ENCODE results near the gene LPIN1.
"Not testable (repeated sequence)": the region's sequence is repeated elsewhere in the genome, so short reads cannot be mapped to it uniquely, and the experiment has no call there.

Gene LPIN1

DNA sequence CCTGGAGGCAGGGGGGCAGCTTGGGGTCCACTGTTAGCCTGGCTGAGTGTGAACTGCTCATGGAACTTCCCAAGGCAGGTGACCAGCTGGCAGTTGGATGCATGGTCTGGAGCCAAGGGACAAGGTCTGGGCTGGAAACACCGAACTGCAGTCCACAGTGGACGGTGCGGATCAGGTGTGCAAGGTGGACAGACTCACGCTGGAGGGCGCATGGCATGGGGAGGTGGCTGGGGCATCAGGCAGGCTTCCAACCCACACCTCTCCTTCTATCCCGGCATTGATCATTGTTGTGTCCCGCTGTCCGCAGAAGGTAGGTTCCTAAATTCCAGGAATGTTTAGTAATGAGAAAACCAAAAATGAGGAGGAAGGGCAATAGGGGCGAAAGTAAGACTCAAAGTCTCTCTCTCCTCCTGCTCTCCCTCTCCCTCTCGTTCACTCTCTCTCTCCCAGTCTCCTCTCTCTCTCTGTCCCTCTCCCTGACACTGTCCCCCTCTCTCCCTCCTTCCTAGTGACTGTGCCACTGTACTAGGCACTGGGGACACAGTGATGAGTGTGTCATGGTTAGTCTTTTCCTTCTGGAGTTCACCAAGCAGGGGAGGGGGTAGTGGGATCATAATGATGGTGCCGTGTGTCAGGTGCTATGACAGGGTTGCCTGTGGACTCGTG lies 30.3 kb upstream of the LPIN1 start:
- no peak for DNase-seq

DNA sequence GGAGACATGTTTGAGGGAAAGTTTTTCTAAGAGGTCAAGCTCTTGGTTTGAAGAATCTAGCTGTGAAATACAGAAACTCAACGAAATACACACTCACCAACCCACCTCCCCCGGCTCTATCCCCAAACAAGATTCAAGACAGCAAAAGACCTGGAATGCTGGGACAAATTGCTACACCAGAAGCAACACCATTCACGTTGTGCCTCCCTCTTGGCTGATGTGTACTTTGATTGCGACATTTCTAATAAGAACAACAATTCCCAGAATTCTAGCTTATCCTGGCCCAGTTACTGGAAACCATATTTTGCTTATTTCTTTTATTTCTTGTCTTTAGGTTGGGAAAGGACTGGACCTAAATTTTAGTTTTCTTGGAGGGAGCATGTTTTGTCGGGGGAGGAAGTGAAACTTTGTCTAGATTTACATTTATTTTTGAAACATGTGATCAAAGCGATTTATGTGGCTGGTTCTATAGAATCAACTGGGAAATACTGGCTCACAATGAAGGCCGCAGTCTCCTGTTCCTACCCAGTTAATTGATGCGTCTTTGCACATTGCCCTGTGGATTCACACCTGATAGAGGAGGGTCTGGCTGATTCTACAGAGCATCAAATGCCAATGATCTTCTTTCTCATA lies 29.6 kb upstream of the LPIN1 start:
- no peak for DNase-seq

DNA sequence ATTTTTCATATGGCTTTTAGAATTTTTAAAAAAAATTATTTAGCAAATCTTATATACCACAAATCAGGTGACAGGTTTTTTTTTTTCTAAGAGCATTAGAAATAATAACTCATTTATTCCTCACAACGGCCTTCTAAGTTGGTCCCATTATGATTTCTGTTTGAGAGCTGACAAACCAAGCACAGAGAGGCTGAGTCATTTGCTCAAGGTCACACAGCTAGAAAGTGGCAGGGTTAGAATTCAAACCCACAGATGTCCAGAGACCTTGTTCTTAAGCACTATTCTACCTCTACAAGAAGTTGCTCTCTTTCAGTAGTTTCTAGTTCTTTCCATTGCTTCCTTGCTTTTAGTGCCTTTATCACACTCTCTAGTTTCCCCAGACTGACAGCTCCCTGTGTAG lies 28.8 kb upstream of the LPIN1 start:
- no peak for DNase-seq

DNA sequence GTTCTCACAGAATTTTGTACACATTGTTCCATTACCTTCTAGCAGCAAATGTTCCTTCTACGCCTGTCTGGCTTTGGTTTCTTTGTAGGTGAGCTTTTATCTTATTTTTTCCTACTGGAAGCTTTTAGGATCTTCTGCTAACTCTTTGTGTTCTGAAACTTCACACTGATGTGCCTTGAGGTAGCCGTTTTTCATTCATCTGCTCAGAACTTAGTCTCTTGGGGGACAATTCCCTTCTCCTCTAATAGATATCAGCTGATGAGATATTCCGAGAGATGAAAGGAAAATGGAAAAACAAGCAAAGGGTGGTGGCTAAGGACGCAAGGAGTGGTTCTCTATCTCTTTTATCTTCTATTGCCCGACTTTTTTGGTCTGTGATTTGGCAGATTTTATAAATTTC lies 27.8 kb upstream of the LPIN1 start:
- DNase-seq, result no peak

DNA sequence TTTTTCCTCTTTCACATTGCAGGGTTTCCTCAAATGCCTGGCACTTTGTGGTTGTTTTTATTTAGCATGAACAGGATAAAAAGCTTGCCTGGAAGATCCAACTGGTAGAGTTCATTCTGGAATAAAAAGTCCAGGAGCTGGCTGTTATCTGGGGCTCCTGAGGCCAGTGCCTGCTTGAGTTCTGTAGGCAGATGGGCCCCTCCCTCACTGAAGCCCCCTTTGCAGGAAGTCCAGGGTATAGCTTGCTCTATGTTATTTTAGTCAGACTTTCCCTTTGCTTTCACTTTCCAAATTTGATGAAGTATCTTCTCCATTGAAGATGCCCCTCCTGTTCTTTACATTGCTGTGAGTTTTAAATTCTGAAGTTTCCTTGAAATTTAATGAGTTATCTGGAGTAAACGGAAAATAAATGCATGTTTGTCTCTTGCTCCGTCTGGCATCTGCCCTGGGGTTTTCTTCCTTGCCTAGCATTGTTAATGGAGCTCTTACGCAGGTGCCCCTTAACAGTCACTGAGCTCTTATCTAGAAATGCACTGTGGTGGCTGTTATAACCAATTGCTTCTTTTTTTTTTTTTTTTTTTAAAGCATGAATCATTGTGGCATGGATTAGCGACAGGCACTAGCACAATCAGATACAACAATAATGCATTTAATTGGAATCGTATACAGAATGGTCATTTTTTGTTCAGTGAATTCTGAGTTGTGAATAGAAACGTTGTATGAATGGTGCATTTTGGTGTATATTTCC lies 27.0 kb upstream of the LPIN1 start:
- DNase-seq, result no peak

DNA sequence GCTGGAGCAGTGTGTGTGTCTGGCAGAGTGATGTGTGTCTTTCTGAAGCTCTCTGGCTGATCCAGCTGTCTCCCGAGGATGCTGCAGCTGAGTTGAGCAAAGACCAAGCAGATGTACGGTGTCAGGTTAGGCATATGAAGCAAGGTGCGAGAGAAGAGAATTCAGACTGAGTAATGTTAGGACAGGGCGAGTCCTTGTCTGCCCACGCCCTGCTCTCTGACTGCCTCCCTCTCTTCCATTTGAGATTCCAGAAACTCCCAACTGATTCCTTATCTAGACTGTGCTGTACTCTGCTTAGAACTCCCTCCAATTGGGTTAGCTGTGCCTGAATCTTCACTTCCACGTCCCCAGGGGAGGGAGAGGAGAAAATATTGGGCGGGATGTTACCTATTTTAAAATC lies 25.7 kb upstream of the LPIN1 start:
- no peak for DNase-seq

DNA sequence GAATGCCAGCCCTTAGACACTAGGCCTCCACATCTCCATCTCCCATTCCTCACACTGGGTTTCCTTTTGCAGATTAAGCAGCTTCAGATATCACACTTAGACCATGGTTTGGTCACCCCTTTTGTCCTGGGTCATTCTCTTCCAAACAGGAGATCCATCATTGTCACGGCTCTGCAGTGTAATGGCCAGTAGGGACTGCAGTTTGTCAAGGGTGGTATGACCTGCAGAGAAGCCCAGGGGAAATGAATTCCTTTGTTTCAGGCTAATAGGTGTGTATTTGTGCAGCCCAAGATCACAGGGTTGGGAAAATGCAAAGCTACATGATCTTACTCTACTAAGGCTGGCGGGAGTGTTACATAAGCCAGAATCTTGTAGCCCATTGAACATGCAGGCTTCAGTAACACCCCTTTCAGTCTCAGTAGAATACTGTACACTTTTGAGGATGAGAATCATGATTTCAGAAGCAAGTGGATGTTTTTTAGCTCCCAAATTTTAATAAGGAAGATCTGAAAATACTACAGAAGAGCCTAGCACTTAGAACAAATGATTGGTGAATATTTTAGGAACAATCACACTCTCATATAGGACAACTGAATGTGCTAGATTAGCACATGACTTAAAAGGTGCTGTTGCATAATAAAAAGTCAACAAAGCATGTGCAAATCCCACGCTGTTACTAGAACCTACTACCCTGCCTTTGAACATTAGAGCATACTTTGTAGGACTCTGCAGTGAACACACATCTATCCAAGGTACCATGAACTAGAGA lies 24.0 kb upstream of the LPIN1 start:
- no peak for DNase-seq

DNA sequence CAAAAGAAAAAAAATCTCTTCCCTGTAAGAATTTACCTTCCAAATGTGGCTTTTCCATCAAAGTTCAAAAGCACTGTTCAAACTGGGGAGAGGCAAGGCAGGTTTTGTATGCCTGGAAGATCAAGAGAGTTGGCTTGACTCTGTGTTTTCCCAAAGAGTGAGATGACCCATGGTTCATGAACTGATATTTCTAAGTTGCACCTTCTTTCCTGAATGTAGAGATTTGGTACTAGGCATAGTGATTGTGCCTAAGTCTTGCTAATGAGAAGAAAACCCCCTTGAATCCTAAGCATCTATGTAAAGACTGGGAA lies 23.4 kb upstream of the LPIN1 start:
- DNase-seq, result no peak

DNA sequence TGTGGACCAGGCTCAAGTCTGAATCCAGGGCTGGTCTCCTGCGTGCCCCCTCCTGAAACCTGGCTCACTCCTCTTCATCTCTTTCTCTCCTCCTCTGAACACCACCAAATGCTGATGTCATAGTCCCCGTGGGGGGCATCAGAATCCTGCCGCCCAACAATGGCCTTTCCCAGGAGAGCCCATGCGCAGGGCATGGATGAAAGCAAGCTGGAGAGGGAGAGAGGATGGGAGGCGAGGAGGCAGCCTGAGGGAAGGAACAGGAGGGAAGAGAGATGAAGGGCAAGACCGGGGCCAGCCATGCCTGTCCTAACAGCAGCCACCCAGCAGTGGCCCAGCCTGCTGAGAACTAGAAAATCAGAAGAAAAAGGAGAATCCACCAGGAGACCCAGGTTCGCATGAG lies 22.3 kb upstream of the LPIN1 start:
- DNase-seq, result no peak

DNA sequence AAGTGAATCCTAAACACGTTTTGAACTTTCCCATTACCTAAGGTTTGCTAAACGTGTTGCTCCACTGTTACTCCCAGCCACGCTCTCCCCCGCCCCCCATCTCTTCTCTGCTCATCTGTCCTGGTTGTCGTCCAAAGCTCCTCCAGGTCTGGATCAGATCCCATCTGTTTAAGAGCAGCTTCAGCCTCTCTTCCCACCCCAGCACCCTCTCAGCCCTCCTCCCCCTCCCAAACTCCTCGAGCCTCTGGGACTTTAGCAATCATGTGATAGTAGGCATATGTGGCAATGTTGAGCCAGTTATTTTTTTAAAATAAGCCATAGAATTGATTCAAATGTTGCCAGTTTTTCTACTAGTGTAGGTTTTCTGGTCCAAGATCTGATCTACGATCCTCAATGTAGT lies 20.0 kb upstream of the LPIN1 start:
- no peak for DNase-seq

DNA sequence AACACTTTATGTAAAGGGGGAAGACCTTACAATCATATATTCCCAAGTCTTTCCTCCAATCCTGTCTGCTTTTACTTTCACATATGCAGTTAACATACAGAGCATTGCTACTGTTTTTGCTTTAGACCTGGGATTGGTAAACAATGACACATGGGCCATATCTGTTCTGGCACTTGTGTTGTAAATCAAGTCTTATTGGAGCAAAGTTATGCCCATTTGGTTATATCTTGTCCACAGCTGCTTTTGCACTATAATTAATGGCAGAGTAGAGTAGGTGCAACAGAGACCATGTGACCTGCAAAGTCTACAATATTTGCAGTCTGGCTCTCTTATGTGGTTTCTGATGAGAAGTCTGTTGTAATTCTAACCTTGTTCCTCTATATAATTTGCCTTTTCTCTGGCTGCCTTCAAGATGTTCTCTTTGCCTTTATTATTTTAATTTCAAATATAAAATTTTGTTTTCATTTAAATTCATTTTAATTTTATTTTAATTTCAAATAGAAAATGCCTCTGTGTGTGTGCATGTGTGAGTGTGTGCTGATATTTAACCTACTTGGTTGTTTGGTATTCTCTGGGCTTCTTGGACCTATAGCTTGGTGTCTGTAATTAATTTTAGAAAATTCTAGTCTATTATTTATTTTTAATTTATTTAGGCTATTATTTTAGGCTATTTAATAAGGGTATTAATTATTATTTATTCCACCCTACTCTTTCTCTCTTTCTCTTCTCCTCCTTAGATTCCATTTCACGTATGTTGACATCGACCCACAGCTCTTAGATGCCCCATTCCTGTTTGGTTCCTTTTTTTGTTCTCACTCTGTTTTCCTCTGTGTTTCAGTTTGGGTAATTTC lies 16.8 kb upstream of the LPIN1 start:
- no peak for DNase-seq

DNA sequence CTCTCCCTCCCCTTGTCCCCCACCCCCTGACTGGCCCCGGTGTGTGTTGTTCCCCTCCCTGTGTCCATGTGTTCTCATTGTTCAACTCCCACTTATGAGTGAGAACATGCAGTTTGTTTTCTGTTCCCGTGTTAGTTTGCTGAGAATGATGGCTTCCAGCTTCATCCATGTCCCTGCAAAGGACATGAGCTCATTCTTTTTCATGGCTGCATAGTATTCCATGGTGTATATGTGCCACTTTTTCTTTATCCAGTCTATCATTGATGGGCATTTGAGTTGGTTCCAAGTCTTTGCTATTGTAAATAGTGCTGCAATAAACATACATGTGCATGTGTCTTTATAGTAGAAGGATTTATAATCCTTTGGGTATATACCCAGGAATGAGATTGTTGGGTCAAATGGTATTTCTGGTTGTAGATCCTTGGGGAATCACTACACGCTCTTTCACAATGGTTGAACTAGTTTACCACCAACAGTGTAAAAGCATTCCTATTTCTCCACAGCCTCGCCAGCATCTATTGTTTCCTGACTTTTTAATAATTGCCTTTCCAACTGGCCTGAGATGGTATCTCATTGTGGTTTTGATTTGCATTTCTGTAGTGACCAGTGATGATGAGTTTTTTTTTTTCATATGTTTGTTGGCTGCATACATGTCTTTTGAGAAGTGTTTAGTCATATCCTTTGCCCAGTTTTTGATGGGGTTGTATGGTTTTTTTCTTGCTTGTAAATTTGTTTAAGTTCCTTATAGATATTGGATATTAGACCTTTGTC lies 15.0 kb upstream of the LPIN1 start:
- DNase-seq, result not testable (repeated sequence)

DNA sequence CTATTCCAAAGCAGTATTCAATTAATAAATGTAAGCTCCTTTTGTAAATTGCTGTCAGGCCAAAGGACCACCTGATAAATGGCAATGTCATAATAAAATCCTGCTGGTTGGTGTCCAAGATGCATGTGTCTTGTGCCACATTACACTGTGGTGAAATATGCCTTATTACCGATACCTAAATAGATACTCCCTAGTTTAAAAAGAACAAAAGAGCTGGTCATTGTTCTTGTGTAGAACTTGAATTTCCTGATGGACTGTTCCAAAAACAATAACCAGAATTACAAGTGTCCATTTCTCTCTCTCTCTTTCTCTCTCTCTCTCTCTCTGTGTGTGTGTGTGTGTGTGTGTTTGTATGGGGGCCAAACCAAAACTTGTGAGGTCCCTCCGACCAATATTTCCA lies 13.8 kb upstream of the LPIN1 start:
- no peak for DNase-seq

DNA sequence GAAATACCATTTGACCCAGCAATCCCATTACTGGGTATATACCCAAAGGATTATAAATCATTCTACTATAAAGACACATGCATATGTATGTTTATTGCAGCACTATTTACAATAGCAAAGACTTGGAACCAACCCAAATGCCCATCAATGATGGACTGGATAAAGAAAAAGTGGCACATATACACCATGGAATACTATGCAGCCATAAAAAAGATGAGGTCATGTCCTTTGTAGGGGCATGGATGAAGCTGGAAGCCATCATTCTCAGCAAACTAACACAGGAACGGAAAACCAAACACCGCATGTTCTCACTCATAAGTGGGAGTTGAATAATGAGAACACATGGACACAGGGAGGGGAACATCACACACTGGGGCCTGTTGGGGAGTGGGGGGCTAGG lies 8.6 kb upstream of the LPIN1 start:
- DNase-seq, result not testable (repeated sequence)

DNA sequence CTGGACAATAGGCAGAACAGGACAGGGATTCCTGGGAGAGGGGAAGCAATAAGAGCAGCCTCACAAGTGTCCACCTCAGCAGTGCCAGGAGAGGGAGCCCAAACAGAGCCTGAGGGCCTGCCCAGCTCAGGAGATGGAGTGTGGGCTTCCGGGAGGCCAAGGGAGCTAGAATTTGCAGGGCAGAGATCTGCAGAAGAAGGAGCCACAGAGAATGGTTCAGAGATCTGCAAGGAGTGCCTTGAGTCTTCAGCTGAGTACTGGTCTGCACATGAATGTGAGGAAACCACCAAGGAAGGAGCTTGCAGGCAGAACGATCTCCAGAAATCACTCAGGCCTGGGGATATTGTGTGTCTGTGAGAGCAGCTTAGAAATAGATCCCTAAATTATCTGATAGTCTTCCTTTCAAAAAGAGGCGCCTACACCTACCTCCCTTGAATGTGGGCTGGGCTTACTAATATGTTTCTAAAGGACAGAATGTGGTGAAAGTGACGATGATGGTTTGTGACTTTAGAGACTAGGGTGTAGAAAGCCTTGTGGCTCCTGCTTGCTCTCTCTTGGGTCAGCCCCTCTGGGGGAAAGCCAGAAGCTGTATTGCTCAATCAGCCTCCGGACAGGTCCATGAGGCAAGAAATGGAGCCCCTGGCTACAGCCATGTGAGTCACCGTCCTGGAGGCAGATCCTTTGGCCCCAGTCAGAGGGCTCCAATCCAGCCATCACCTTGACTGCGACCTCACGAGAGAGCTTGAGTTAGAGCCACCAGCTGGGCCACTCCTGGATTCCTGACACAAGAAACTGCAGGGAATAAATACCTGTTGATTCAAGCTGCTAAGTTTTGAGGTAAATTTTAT lies 7.6 kb upstream of the LPIN1 start:
- DNase-seq, result peak; percentile 42 to 53

DNA sequence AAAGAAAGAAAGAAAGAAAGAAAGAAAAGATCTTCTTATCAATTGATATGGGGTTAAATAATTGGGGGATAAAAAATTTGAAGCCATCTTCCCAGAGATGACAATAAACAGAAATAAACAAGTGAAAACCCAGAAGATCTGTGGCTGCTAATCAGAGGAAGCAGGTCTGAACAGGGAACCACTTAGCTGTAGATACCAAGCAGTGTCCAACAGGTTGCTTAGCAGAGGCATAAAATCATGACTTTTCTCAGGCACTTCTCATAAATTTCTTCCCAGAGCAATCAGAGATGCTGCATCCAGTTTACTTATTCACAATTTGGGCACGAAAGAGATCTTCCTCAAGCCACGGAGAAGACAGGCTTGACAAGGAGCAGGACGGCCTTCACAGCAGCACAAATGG lies 5.7 kb upstream of the LPIN1 start:
- DNase-seq, result no peak

DNA sequence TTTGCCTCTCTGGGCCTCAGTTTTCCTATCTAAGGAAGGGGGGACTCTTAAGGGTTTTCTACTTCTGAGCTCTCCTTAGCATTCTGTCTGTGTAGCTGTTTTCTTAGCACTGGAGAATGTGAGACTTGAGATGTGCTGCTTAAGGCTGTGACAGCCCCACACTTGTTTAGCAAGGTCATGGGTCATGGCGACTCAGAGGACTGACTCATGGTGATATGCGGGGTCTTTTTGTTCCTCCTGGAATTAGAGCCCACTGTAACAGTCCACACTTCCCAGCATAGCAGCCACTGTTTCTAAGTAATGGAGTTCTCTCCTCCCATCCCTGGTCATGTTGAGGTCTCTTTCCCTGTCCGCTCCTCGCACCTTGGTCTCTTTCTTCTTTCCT lies 4.1 kb upstream of the LPIN1 start:
- DNase-seq, result no peak

DNA sequence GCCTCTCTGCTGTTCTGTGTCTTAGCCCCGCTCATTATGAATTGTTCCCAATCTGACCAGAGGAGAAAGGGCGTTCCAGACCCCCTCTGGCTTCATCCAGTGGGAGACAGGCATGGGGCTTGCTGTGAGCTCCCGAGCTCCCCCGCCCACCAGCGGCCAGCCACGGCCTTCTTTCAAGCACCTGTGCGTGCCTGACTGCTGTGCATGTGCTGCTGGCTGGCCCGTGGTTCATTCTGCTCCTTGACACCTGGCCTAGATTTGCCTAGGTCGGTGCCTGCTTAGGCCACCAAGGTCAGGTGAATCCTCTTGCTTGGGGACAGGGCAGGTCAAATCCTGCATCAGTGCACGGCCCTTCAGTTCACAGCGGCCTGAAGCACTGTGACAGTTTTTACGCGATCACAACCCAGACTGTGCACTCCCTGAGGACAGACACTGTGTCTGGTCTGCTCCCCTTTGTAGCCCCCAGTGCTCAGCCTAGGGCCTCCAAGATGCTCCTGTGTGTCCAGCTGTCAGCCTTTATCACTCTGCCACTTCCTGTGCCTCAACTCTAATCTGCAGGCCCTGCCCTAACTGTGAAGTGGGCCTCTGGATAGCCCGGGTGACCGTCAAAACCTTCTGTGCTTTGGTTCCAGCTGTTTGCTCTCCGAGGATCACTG lies 3.6 kb upstream of the LPIN1 start:
- DNase-seq, result no peak

DNA sequence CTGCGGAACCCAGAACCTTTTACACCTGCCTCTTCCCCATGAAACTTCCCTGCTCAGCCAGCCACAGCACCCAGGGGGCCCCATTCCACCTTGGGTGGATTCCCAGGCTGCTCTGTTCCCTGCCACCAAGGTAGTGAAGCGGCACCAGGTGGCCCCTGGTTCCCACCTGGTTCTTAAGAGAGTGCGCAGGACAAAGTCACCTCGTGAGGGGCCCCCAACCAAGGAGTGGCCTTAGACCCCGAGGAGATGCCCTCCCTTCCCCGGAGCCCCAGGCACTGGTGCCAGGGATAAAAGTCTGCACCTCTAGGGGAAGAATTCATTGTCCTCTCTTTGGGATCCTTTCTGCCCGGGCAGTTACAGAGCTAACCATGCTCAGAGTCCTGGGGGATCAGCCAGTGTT lies 3.1 kb upstream of the LPIN1 start:
- no peak for DNase-seq

DNA sequence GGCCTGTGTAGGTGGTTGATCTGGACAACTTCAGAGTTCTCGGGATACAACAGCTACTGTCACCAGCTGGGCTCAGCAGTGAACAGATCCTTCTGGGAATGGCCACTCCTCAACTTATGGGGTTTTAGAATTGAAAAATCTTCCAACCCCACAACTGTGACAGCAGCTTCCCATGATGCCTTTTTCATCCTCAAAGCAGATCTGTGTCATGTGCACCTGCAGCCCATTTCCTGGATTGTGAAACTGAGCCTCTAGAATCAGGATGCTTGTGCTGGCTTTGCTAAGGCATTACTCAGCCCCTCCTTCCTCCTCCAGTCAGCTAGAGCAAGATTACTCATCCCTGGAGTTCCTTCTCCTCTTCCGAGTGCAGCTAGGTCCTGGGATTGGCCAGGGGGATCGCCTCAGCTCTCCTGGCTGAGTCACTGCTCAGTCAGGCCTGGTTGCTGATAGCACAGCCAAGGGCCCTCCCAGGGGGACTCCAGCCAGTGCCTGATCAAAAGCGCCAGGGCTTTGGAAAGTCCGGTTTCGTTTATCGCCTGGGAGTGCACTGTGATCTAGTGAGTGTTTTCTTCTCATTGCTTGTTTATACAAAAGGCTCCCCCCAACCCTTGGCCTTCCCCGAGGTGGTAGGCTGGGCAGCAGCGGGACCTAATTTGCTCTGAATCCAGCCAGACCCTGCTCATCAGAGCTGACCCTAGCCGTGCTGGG lies 2.4 kb upstream of the LPIN1 start:
- DNase-seq, result peak; percentile 80

Data from CD4-positive, alpha-beta T cell treated with Interferon alpha-2 for 1 hour (primary cell).